SIG-M5 treated with dmso at 0.1 percent for 504 hours (cell line): ENCODE data around the gene IREB2.
"Not testable (repeated sequence)": the region's sequence is repeated elsewhere in the genome, so short reads cannot be mapped to it uniquely, and the experiment has no call there.

Source experiments
- DNase-seq: peaks from one replicate; lab custom pipeline; 2025; ENCODE audit not compliant: unreplicated experiment; lab: John Stamatoyannopoulos, UW

Gene IREB2

GRCh38 chr15:78434134-78434533 is 3.9 kb upstream of the IREB2 start:
- no peak for DNase-seq

GRCh38 chr15:78434711-78435110 is 3.3 kb upstream of the IREB2 start:
- not testable (repeated sequence) for DNase-seq

- DNase-seq = peak; percentile 72
These were observed 782 bp upstream of the IREB2 start for GRCh38 chr15:78437107-78437761.

- DNase-seq = peak; percentile 50
These were observed 736 bp downstream of the IREB2 start for GRCh38 chr15:78438619-78439285.

GRCh38 chr15:78440375-78441373 is 2.7 kb downstream of the IREB2 start:
- no peak for DNase-seq

GRCh38 chr15:78444255-78444654 is 6.2 kb downstream of the IREB2 start:
- DNase-seq = no peak

GRCh38 chr15:78445875-78446274 is 7.9 kb downstream of the IREB2 start:
- no peak for DNase-seq

- DNase-seq = no peak
These were observed 8.5 kb downstream of the IREB2 start for GRCh38 chr15:78446551-78446950.

GRCh38 chr15:78448441-78449219 is 10.6 kb downstream of the IREB2 start:
- DNase-seq = no peak

- no peak for DNase-seq
These were observed 11.4 kb downstream of the IREB2 start for GRCh38 chr15:78449220-78449999.

- no peak for DNase-seq
These were observed 12.4 kb downstream of the IREB2 start for GRCh38 chr15:78450285-78450858.

GRCh38 chr15:78452485-78452884 is 14.5 kb downstream of the IREB2 start:
- no peak for DNase-seq

- DNase-seq = peak; percentile 90
These were observed 15.4 kb downstream of the IREB2 start for GRCh38 chr15:78453447-78453846.

GRCh38 chr15:78454992-78455391 is 17.0 kb downstream of the IREB2 start:
- peak; percentile 89 for DNase-seq

GRCh38 chr15:78455749-78456148 is 17.7 kb downstream of the IREB2 start:
- DNase-seq = no peak

- no peak for DNase-seq
These were observed 18.4 kb downstream of the IREB2 start for GRCh38 chr15:78456426-78456825.

GRCh38 chr15:78457101-78457500 is 19.1 kb downstream of the IREB2 start:
- DNase-seq = peak; percentile 12

GRCh38 chr15:78460737-78461136 is 22.7 kb downstream of the IREB2 start:
- DNase-seq = no peak

- DNase-seq = no peak
These were observed 23.3 kb downstream of the IREB2 start for GRCh38 chr15:78461171-78461888.
